Measurements from ENCODE around the gene PBOV1. TPM values are rescaled to one million over a fixed set of nuclear protein-coding genes. Genes with fewer than 3 reads are reported as not detected.

Gene PBOV1
- polyA plus RNA-seq, 3 donors: 0.10 TPM; not detected in 2

Other genes with a start within 250 kb of the PBOV1 start
- 10 to 100 TPM; 19.4 to 22.2 (median 20.8) TPM for gene PERP, start 111.1 kb downstream of the PBOV1 start, polyA plus RNA-seq (ENCODE audit: insufficient read length in 3 of 3)
- gene ARFGEF3, start 56.6 kb downstream of the PBOV1 start, polyA plus RNA-seq (ENCODE audit: insufficient read length in 3 of 3): 1 to 10 TPM; 5.7 to 6.4 (median 6.2) TPM
- gene SMIM28, start 159.4 kb upstream of the PBOV1 start, polyA plus RNA-seq (ENCODE audit: insufficient read length in 3 of 3): under 1 TPM in 1 of 3 donors, not detected in 2; 0.14 TPM
- gene HEBP2, start 185.7 kb upstream of the PBOV1 start, polyA plus RNA-seq (ENCODE audit: insufficient read length in 3 of 3): 10 to 100 TPM; 58.7 to 62.3 (median 60.2) TPM

Data from right renal cortex interstitium (tissue), 3 donors.